Gastroesophageal sphincter (tissue), 3 donors: ENCODE data around the gene KRAS.

ENCODE experiments used
- EP300 ChIP-seq: sonication (generic); formaldehyde crosslinking; IDR thresholded peaks from one replicate; pipeline ENCODE4 v1.6.1; 2017; ENCODE audit warnings: antibody characterized with exemption, mild to moderate bottlenecking
- POLR2A ChIP-seq, 2 donors: fragments of 450-650 bp; IDR thresholded peaks; one replicate each; pipeline ENCODE4 v1.6.1; 2017; ENCODE audit warnings: antibody characterized with exemption in 2 of 2, mild to moderate bottlenecking in 2 of 2, moderate library complexity in 1 of 2
- TF ChIP-seq, protein P1 (sequence below), 4 experiments: fragments of 200-600 bp in 2 of 4; fragments of 450-650 bp in 2 of 4; sonication (generic) in 1 of 4; IDR thresholded peaks; one replicate each; pipeline ENCODE4 v1.5.1; 2017 to 2019; ENCODE audit warnings: antibody characterized with exemption in 4 of 4, mild to moderate bottlenecking in 2 of 4, moderate library complexity in 2 of 4

DNA sequence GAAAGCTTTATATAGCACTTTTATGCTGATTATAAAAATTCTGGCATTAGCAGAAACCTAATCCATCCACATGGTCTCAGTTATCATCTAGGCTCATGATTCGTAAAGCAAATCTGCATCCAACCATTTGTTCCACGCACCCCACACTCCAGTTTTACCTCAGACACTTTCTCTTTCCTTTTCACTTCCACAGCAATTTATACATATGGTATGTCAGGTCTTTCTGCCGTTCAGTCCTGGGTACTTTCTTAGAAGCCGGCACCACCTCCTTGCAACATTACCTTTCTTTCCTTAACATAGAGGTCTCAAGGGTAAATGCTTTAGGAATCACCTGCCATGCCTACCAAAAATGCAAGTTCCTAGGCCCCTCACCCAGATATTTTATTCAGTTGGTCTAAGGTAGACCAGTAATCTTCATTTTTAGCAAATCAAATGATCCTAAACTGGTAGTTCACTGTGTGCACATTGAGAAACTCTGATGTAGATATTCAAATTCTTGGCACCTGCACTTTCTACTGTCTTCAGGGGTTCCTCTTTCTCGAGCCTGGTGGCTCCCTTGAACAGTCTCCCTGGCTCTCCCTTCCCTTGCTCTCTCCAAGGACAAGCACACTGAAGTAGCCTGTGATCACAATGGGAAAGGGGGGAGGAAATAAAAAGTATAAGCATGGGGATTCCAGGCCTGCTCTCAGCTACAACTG lies 2.8 kb upstream of the KRAS start:
- TF ChIP-seq EP300 (no peak), POLR2A (IDR thresholded peaks at IDR 0.05) (no peak)
- TF ChIP-seq, protein P1, sequence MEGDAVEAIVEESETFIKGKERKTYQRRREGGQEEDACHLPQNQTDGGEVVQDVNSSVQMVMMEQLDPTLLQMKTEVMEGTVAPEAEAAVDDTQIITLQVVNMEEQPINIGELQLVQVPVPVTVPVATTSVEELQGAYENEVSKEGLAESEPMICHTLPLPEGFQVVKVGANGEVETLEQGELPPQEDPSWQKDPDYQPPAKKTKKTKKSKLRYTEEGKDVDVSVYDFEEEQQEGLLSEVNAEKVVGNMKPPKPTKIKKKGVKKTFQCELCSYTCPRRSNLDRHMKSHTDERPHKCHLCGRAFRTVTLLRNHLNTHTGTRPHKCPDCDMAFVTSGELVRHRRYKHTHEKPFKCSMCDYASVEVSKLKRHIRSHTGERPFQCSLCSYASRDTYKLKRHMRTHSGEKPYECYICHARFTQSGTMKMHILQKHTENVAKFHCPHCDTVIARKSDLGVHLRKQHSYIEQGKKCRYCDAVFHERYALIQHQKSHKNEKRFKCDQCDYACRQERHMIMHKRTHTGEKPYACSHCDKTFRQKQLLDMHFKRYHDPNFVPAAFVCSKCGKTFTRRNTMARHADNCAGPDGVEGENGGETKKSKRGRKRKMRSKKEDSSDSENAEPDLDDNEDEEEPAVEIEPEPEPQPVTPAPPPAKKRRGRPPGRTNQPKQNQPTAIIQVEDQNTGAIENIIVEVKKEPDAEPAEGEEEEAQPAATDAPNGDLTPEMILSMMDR (IDR thresholded peaks at IDR 0.05) = no peak
